ENCODE measurements around the gene CCAR1.
"Not testable (repeated sequence)": the region's sequence is repeated elsewhere in the genome, so short reads cannot be mapped to it uniquely, and the experiment has no call there.

Gene CCAR1

GRCh38 chr10:68828083-68828601 is 107.1 kb downstream of the CCAR1 start:
- DNase-seq: not testable (repeated sequence)

DNA sequence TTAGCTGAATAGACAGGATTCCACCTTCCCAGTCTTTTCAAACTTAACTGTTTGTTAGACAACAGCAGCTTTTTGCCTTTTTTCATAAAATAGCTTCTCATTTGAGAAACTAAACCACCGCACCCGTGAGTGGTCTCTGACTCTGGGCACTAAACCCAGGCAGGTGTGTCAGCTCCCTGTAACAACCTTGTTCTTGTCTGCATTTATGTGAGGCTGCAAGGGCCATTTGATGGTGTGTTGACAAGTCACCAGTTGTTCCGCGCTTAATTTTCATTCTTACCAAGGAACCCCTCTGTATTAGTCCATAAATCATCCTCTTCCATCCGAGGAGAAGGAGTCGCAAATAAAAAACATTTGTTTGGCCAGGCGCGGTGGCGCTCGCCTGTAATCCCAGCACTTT is 107.8 kb downstream of the CCAR1 start:
- no peak for DNase-seq

- no peak for DNase-seq
These were observed 108.5 kb downstream of the CCAR1 start for GRCh38 chr10:68829521-68829920.

DNA sequence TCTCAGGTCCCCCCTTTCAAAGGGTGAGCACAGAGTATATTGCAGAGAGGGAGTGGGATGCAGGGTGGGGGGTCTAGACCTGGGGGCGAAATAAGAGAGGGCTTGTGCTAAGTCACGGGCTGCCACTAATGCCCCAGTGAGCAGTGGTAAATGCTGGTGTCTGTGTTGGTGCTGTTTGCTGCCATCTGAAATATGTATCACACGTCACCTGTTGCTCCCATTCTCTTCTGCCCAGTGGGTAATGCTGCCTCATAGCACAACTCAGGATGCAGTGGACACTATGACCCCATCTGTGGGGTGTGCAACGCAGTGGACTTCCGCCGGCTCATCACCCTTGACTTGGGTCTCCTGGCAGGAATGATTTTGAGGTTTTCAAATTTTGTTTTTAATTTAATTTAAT is 108.9 kb downstream of the CCAR1 start:
- no peak for DNase-seq

DNA sequence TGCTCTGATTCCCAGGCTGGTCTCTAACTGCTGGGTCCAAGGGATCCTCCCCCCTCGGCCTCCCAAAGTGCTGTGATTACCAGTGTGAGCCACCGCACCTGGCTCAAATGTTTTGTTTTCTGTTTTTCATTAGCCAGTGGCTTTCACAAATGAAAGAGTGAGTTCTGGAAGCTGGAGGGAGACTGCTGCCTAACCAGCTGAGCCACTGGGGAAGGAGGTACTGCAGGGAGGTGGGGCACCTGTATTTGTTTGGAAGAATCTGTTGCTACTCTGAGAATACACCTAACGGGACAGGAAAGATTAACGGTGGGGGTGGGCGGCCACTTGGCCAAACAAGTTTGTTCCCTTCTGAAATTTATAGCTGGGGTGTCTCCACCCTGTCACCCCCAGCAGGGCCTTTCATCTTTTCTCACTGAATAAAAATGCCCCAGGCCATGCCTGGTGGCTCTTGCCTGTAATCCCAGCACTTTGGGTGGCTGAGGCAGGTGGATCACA is 111.0 kb downstream of the CCAR1 start:
- no peak for DNase-seq

GRCh38 chr10:68832601-68833000 is 111.6 kb downstream of the CCAR1 start:
- no peak for DNase-seq

DNA sequence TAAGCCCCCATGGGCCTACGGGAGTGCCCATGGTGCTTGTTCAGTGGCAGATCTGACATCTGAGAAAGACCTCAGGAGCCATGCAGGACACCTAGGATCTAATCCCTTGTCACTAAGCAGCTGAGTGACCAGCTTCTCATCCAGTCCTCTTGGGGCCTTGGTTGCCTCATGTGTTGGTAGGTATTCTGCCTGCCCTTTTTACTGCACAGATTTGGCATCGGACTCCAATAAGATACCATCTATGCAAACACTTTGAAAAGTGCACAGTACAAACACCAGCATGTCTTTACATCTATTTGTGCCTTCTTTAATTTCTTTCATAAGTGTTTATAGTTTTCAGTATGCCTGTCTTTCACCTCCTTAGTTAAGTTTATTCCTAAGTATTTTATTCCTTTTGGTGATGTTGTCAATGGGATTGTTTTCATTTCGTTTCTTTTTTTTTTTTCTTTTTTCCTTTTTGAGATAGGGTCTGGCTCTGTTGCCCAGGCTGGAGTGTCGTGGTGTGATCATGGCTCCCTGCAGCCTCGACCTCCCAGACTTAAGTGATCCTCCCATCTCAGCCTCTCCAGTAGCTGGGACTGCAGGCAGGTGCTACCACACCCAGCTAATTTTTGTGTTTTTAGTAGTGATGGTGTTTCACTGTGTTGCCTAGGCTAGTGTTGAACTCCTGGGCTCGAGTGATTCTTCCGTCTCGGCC is 116.7 kb downstream of the CCAR1 start:
- no peak for DNase-seq

DNA sequence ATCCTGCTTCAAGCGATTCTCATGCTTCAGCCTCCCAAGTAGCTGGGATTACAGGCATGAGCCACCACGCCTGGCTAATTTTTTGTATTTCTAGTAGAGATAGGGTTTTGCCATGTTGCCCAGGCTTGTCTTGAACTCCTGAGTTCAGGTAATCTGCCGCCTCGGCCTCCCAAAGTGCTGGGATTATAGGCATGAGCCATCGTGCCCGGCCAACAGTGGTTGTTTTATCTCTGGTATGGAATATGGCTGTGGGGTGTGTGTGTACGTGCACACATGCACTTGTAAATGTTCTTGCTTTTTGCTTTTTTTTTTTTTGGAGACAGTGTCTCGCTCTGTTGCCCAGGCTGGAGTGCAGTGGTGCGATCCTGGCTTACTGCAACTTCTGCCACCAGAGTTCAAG is 119.6 kb downstream of the CCAR1 start:
- not testable (repeated sequence) for DNase-seq

All from NCI-H1105 treated with DMSO at 0.1 percent for 48 hours (cell line).